ENCODE measurements around the gene MED31.
"Not testable (repeated sequence)": the region's sequence is repeated elsewhere in the genome, so short reads cannot be mapped to it uniquely, and the experiment has no call there.

The MED31 gene

DNA sequence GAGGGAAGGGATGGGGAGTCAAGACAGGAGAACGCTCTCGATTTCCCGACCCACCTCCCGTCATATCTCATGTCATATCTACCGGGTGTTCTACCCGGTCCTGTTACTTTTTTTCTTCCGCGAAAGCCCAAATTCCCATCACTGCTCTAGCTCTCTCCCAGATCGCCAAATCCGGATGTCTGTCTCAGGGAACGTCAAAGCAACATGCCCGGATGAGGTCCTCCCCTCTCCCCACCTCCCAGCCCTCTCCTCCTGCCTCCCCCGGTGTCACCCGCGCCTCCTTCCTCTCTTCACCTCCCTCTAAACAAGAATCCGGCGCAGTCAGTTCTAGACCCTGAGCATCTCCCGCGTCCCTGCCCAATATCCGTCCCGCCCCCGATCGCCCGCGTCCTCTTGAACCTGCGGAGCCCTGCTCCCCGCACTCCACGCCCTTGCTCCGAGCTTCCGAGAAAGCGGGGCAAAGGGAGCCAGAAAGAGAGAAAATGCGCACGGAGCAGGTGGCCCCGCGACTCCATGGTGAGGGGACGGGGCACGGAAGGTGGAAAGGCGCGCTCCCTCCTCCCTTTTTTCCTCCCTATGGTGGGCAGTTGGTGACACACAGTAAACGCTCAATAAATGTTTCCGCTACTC lies 4.4 kb upstream of the MED31 start:
- not testable (repeated sequence) for DNase-seq (ENCODE audit: low read depth in 1 of 2, low spot score in 1 of 2)

DNA sequence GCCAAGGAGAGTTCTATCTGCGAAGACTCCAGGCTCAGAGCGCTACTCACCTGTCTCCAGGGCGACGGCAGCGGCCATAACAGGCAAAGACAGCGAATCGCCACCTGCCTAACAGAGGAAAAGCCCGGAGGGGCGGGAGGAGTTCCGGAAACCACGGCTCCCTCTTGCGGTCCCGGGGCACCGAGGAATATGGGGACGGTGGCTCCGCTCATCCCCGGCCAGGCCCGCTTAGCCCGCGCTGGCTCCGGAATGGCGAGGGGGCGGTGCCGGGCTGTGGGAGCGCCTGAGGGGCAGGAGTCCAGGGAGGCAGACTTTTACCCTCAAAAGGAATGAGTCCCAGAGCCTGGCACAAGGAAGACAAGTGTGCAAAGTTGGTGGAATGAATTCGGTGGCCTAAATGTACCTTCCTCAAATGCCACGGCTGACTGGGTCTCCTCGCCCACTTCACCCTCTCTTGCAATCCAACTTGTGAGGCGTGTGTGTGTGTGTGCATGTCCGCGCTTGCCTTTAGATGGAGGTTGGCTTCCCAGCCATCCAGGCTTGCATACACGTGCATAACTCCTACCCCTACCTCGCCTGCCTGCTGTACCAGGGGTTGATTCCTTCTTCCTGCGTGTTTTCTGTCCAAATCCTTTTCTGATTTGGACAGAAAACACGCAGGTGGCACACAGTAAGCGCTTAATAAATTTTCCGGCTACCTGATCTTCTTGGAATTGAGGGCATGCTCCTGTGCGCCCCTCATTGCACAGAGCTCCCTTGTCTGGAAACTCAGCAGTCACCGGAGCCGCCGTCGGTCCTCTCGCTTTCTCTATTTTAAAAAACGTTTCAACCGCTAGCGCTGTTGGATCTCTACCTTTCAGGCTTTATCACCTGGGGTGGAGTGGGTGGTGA lies 3.7 kb upstream of the MED31 start:
- DNase-seq (ENCODE audit: low read depth in 1 of 2, low spot score in 1 of 2): no peak

DNA sequence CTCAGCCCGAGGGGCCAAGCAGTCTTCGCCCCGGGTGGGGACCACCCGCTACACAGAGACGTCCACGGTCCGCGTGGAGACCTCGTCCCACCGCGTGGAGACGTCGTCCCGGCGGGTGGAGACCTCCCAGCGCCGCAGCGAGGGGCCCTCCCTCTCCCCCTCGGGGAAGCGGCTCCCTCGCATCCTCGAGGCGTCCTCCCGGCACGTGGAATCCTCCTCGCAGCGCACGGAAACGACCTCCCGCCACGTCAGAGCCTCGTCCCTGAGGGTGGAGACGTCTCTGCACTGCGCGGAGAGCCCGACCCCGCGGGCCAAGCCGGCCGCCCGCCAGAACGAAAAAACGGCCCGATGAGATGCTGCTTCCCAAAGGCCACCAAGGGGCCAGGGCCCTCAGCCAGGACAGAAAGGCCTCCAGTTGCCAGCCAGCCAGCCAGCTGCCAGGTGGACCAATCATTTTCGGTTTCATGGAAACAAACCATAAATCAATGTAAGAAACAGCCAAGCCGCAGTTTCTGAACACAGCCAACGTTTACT lies 581 bp upstream of the MED31 start:
- no peak for DNase-seq (ENCODE audit: low read depth in 1 of 2, low spot score in 1 of 2)

DNA sequence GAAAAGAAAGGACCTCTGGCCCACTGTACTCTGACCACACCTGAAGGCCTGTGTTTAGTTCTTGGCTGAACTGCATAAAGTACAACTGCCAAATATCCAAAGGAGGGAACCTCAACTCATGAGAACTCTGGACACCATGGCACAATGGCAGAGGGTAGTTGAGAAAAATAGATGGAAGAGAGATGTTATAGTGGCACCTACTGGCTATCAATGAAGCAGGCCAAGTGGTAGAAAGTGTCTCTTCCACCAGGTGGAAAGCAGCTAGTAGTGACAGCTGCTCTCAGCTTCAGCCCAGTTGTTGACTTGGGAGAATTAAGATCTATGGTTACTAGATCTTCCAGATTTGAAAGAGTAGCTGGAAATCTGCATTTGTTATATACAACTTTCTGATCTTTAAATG lies 3.2 kb downstream of the MED31 start:
- DNase-seq (ENCODE audit: low read depth in 1 of 2, low spot score in 1 of 2): no peak

DNA sequence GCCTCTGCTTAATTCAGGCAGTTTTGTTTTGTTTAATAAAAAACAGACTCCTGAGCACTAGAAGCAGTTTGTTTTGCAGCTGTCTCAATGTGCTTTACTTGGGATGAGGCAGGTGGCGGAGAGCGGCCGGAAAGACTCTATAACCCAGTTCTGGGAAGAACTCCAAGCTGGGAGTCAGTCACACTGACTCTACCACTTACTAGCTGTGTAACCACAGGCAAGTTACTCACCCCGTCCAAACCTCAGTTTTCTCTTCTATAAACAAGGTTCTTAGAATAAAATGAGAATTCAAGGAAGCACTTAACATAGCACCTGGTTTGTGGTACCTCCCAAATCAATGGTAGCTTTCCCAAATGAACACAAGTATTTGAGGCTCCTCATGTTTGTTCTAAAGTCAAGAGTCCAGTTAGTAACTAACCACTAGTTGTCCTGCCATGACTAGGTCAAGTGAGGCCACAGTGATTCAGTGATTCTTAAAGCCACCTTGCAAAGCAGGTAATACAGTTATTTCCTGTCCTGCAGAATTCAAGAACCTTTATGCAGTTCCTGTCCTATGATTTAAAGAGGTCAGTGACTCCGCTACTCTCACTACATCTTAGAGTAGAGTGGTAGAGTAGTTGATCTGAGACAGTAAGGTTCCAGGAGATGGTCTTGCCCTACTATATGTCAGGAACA lies 7.8 kb downstream of the MED31 start:
- no peak for DNase-seq (ENCODE audit: low read depth in 1 of 2, low spot score in 1 of 2)

DNA sequence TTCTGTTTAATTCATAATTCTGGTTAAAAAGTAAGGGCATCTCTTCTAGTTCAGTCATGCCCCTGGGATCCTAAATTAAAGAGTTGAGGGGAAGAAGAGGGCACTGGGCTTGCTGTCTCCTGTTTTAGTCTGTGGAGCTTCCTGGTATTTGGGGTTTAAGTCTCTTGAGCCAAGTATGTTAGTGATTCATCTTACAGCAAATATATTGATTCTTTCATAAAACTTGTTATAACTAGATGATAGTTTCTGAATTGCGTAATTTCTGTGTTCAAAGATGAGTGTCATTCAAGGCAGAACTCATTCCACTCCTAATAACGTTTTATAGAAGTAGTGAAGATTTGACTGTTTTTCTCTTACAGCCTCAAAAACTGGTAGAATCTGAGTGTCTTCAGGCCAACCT lies 8.8 kb downstream of the MED31 start:
- DNase-seq (ENCODE audit: low read depth in 1 of 2, low spot score in 1 of 2): no peak

DNA sequence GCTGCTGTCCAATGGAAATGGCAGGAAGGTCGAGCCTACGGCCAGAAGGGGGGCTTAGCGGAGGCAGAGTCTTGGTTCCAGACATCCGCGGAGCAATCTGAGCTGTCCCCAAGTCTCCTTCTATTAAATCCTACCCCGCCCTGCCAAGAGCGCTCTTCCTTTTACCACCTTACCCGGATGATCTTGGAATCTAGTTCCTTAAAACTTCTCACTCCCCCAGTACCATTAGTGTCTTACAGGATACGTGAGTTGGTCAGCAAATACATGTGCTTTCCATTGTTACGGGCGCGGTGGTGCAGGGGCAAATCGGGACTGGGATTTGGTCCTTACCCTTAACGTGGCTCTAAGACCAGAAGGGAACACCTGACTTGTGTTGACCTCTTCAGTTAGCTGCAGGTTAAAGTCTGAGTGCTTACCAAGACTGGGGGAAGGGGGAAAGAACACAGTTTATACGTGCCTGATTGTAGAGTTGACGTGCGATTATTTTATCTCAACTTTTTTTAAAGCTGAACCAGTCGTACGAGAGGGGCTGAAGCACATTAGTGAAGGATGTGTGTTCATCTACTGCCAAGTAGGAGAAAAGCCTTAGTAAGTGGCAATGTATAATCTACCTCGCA lies 10.1 kb downstream of the MED31 start:
- no peak for DNase-seq (ENCODE audit: low read depth in 1 of 2, low spot score in 1 of 2)

DNA sequence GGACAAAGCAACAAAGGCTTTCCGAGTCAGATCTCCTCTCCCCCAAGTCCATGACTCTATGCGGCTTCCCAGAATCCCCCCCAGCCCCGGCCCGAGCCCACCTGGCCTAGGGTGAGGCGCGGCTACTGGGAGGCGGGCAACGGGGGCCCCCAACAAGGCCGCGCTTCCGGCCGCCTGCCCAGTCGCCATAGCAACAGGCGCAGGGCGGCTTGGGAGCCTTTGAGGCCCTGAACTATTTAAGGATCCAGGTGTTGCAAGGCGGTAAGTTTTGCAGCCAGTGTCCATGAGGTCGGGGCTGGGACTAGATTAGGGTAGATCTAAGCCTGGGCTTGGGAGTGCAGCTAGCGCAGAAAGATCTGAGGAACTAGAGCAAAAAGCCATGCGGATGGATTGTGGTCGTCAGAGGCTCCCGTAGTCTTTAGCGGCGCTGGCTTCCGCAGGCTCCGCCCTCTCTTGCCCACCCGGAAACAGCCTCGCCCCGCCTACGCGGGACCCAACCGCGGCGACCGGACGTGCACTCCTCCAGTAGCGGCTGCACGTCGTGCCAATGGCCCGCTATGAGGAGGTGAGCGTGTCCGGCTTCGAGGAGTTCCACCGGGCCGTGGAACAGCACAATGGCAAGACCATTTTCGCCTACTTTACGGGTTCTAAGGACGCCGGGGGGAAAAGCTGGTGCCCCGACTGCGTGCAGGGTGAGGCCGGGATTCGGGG lies 10.7 kb downstream of the MED31 start, which contains the start of the genes KIAA0753 and TXNDC17:
KIAA0753 (minus strand) TSS at position 176 of the 711 bp plus-strand sequence. CDS start 5,608 bp downstream, outside the sequence.
TXNDC17 (plus strand) TSS at position 525 of the 711 bp plus-strand sequence; CDS start at position 548, 23 bp downstream.
- DNase-seq (ENCODE audit: low read depth in 1 of 2, low spot score in 1 of 2): peak; percentile 76 to 83

DNA sequence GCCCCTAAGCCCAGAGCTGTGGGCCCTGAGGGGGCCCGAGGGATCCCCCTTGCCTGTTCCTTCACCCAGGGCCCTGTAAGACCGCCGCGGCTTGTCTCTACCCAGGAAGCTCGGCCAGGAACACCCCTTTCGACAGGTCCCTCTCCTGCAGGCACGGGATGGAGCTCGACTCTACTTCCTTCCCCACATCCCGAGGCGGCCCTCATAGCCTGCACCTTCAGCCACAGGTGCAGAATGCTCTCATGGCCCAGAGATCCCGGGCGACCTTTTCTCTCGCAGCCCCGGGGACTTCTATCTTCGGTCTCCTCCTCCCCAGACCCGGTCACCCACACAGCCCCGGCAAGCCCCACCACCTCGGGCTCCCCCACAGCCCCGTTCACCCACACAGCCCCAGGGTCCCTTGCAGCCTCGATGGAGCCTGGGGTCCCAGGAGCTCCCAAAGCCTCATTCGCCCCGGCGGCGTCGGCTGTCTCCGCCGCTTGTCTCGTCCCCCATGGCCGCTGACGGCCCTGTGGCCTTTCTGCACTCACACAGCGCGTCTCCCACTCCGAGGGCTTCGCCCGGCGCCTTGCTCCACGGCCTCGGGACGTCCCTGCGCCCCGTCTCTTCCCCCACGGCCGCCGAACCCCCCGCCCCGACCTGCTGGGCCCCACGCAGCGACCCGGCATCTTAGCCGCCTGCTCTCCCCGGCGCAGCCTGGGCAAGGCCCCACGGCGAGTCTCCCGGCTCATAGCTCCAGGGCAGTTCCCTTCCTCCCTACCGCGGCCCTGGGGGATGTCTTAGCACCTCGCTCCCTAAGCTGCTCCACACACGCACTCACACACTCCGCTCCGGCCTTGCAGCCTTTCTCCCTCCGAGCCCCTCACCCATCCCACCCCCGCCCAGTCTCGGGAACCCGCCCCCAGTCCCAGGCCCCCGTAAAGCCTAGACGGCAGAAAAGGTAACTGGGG lies 11.5 kb downstream of the MED31 start:
- DNase-seq (ENCODE audit: low read depth in 1 of 2, low spot score in 1 of 2): peak in 1 of 2 donors; percentile 17

DNA sequence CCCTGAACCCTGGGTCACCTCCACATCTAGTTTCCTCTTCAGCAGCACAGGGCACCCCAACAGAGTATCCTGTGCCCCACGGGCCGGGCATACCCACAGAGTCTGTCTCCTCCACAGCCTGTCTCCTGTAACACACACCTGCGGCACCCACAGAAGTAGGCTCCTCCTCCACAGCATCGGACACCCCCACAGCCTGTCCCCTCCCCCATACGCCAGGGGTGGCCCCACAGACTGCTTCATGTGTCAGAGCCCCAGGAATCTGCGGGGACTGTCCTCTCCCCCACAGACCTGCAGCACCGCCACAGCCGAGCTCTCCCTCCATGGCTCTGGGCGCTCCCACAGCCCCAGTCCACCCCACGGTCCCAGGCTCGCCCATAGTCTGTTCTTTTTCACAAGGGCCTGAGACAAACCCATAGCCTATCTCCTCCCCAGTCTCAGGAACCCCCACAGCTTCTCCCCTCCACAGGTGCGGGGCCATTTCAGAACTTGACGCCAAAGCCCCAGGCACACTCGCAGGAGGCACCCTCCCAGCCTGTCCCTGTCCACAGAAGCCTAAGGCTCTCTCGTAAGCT lies 12.3 kb downstream of the MED31 start:
- no peak for DNase-seq (ENCODE audit: low read depth in 1 of 2, low spot score in 1 of 2)

DNA sequence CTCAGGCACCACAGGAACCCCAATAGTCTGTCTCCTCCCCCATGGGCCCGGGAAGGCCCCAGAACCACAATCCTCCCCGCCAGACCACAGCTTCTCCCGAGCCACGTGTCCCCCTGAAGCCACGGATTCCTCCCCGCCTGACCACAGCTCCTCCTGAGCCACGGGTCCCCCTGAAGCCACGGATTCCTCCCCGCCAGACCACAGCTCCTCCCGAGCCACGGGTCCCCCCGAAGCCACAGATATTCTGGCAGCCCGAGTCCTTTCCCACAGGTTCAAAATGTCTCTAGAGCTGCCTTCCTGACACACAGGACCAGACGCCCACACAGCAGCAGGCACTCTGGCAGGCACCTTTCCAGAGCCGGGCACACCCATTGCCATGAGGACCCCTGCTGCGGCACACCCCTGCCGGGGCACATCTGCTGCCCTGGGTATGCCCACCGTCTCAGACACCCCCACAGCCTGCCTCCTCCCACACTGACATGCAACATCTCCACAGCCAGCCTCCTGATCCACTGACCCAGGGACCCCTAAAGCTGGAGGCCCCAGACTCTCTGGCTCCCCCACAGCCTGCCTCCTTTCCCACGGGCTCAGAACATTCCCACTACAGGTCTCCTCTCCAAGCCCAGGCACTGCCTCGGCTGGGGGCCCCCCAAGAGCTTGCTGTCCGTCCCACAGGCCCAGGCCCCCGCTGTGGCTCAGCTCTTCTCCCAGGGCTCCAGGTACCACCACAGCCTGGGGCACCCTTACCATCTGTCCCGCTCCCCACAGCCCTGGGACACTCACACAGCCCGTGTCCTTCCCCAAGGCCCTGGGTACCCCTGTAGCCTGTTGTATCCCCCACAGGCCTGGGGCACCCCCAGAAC lies 13.1 kb downstream of the MED31 start:
- no peak for DNase-seq (ENCODE audit: low read depth in 1 of 2, low spot score in 1 of 2)

DNA sequence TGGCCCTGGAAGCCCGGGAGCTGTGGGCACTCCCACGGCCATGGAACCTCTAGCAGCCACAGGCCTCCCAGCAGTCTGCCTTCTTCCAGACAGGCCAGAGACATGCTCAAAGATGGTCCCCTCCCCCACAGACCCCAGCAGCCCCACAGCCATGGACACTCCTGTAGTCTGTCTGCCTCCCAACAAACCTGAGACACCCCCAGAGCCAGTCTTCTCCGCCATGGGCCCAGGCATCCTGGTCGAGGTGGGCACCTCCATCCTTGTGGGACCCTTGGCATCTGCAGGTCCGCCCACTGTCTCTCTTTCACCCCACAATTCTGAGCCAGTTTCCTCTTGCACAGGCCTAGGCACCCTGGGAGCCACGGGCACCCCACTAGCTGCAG lies 14.0 kb downstream of the MED31 start:
- no peak for DNase-seq (ENCODE audit: low read depth in 1 of 2, low spot score in 1 of 2)

DNA sequence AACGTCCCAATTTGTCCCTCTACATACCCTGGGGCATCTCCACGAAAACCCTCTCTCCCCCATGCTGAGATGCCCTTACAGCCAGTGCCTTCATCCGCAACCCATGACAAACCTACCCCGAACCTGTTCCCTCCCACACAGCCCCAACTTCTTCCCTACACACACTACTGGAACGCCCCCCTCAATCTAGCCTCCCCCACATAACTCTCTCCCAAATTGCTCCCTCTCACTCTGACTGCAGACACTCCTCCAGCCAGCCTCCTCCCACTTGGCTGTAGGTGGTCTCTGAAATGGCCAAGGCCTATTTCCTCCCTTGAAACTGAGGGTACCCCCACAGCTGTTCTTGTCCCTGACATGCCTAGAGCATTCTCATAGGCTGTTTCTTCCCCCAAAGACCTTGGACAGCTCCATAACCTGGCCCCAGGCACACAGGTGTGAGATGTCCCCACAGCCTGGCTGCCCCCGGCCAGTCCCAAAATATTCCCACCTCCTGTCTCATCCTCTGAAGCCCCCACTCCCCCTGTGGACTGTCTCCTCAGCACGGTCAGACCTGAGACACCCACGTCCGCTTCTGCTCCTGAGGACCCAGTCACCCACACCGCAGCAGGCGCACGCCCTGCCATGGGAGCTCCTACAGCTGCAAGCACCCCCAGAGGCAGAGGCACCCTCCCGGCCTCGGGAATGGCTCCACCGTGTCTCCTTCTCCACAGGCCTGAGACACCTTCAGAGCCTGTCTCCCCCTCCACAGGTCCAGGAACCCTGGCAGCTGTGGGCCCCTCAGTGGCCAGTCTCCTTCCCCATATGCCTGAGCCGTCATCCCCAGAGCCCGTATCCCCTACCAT lies 14.6 kb downstream of the MED31 start:
- no peak for DNase-seq (ENCODE audit: low read depth in 1 of 2, low spot score in 1 of 2)

DNA sequence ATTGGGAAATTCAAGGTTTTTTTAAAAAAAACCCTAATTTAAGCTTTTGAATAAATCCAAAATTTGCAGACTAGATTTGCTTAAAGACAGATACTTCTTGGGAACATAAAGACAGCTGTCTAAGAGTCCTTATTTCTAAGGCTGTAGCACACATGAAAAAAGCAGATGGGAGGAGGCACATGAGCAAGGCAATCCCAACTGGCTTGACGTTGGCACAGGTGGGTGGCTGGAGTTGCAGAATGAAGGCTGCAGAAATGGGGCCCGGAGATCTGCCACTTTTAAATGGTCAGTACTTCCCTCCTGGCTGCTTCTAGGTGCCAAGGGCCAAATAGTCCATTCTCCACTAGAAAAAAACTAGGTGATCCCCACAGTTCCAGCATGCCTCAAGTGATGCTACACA lies 15.3 kb downstream of the MED31 start:
- DNase-seq (ENCODE audit: low read depth in 1 of 2, low spot score in 1 of 2): no peak

DNA sequence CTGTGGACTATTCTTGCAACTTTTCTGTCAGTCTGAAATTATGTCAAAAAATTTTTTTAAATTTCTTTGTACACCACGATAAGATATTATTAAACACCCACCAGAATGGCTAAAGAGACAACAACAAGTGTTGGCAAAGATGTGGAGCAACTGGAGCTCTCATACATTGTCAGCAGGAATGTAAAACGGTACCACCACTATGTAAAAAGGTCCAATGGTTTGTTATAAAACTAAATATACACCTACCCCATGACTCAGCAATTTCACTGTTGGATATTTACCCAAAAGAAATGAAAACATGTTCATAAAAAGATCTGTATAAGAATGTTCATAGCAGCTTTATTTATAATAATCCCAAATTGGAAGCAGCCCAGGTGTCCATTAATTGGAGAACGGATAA lies 18.1 kb downstream of the MED31 start:
- no peak for DNase-seq (ENCODE audit: low read depth in 1 of 2, low spot score in 1 of 2)

DNA sequence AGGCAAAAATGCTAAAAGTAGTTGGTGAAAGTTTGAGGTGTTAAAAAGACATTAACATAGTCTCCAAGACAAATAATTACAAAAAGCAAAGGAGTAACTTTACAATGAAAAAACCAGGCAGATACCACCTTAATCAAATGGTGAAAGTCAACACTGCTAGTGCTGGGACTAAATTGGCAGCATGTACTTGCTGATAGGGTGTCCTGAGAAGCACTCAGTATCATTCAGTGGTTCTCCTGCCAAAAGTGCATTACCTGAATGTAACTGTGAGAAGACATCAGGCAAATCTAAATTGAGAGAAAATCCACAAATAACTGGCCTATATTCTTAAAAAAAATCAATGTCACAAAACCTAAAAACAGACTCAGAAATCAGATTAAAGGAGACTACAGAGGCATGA lies 18.9 kb downstream of the MED31 start:
- no peak for DNase-seq (ENCODE audit: low read depth in 1 of 2, low spot score in 1 of 2)

DNA sequence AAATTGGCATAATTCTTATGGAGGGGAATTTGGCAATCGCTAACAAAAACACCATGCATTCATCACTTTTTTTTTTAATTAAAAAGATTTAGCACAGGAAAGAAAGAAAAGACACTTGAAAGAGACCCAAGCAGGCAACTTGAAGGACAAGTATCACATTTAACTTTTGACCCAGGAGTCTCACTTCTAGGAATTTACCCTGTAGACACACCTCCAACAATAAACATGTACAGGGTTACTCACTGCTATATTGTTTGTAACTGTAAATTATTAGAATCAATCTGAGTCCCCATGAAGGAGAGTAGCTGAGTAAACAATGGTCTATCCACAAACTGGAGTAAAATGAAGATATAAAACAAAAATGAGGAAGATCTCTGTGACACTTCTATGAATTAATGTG lies 21.0 kb downstream of the MED31 start:
- no peak for DNase-seq (ENCODE audit: low read depth in 1 of 2, low spot score in 1 of 2)

All from activated T-helper 1 cell treated with anti-CD3 and anti-CD28 coated beads, Interleukin-2, amount 50 U/mL, for 16 hours (primary cell).